Activated CD8-positive, alpha-beta T cell treated with anti-CD3 and anti-CD28 coated beads for 36 hours (primary cell): ENCODE data around the gene HERC4. TPM values are rescaled to one million over a fixed set of nuclear protein-coding genes. Genes with fewer than 3 reads are reported as not detected.

Experiments used
- ATAC-seq: fragments of 200-7000 bp; cut with Tn5 transposase; one replicate; pipeline ENCODE4 v1.10.0; 2021; ENCODE audit warnings: mild to moderate bottlenecking, moderate library complexity
- CTCF ChIA-PET: fragments of 350-600 bp; sonication (Branson Sonifier 250); formaldehyde crosslinking; loops from one replicate; lab custom pipeline; 2021; ENCODE audit warnings: antibody characterized with exemption; lab: Charles Lee
- POLR2A ChIA-PET: fragments of 350-600 bp; sonication (Branson Sonifier 250); formaldehyde crosslinking; loops from one replicate; lab custom pipeline; 2021; ENCODE audit warnings: antibody characterized with exemption; lab: Charles Lee
- DNase-seq: peaks from one replicate; pipeline ENCODE4 v3.0.0-alpha.2; 2020
- H3K27ac Mint-ChIP-seq: one replicate; pipeline ENCODE4 v1.8.0; 2021; ENCODE audit warnings: mild to moderate bottlenecking, mixed read lengths
- H3K27me3 Mint-ChIP-seq: one replicate; pipeline ENCODE4 v1.8.0; 2021; ENCODE audit warnings: mixed read lengths
- H3K36me3 Mint-ChIP-seq: one replicate; pipeline ENCODE4 v1.8.0; 2021; ENCODE audit warnings: low read depth, mixed read lengths
- H3K4me1 Mint-ChIP-seq: one replicate; pipeline ENCODE4 v1.8.0; 2021; ENCODE audit warnings: low read depth, mixed read lengths
- H3K4me3 Mint-ChIP-seq: one replicate; pipeline ENCODE4 v1.8.0; 2021; ENCODE audit warnings: mild to moderate bottlenecking, moderate library complexity, mixed read lengths
- H3K9me3 Mint-ChIP-seq: one replicate; pipeline ENCODE4 v1.8.0; 2021; ENCODE audit warnings: mixed read lengths
- intact Hi-C: fragments of 100-400 bp; cut with micrococcal nuclease; formaldehyde crosslinking; loops from one replicate; pipeline ENCODE4 v1.10.0; 2022
- total RNA-seq, 2 experiments: library from RNA; stranded (reverse); gene quantifications; one replicate each; pipeline ENCODE4 v1.2.3, GENCODE V29; 2021
- TF ChIP-seq, protein P1 (sequence below): fragments of 200-600 bp; IDR thresholded peaks from one replicate; pipeline ENCODE4 v1.8.0; 2022; ENCODE audit warnings: antibody characterized with exemption, mild to moderate bottlenecking

Gene HERC4
- total RNA-seq, 2 experiments from 2014 or later = 59.3 to 59.6 TPM

DNA sequence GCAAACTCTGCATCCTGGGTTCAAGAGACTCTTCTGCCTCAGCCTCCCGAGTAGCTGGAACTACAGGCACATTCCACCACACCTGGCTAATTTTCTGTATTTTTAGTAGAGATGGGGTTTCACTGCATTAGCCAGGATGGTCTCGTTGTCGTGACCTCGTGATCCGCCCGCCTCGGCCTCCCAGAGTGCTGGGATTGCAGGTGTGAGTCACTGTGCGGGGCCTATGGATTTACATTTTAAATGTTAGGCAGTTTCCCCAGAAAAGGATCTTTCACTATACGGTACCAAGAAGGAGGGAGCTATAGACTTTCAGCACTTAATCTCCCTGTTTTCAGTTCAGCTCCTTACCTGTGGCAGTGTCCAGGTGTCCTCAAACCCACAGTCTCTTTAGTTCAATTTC is 139.9 kb downstream of the HERC4 start:
- no peaks in the 10 kb centered on the region for H3K9me3 Mint-ChIP-seq
- intact Hi-C loops = no loop called here
- no peak overlapping the region for H3K27ac Mint-ChIP-seq
- POLR2A ChIA-PET = interaction anchor here (1.1 kb wide), 1 partner anchor 86 kb away, joined by 3 read pairs; no protein-coding TSS in a partner anchor
- no peak overlapping the region for H3K4me3 Mint-ChIP-seq
- DNase-seq (no peak), ATAC-seq (no peak)
- H3K36me3 Mint-ChIP-seq = peaks cover 13% of the 10 kb centered on the region
- CTCF ChIA-PET = interaction anchor here (1.3 kb wide), 1 partner anchor 147 kb away, joined by 4 read pairs; no protein-coding TSS in a partner anchor
- TF ChIP-seq, protein P1, sequence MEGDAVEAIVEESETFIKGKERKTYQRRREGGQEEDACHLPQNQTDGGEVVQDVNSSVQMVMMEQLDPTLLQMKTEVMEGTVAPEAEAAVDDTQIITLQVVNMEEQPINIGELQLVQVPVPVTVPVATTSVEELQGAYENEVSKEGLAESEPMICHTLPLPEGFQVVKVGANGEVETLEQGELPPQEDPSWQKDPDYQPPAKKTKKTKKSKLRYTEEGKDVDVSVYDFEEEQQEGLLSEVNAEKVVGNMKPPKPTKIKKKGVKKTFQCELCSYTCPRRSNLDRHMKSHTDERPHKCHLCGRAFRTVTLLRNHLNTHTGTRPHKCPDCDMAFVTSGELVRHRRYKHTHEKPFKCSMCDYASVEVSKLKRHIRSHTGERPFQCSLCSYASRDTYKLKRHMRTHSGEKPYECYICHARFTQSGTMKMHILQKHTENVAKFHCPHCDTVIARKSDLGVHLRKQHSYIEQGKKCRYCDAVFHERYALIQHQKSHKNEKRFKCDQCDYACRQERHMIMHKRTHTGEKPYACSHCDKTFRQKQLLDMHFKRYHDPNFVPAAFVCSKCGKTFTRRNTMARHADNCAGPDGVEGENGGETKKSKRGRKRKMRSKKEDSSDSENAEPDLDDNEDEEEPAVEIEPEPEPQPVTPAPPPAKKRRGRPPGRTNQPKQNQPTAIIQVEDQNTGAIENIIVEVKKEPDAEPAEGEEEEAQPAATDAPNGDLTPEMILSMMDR = no peak
- no peaks in the 10 kb centered on the region for H3K27me3 Mint-ChIP-seq
- peaks cover 3% of the 10 kb centered on the region for H3K4me1 Mint-ChIP-seq

DNA sequence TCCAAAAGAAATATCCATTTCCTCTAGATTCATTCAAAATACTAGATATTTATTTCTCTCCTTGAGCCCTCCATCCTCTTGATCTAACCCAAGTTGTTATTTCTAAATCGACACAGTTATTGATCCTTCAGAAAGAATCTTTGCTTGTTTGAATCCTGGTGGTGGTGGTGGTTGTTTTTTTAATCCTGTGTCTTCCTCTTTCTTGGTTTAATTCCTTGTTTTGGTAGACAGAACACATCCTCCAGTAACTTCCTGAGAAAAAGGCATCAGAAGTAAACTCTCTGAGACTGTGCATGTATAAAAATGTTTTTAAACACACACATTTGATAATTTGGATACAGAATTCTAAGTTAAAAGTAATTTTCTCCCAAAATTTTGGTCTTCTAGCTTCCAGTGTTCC is 140.7 kb downstream of the HERC4 start:
- no peak overlapping the region for H3K27ac Mint-ChIP-seq
- ChIA-PET POLR2A (no interaction called here), CTCF (no interaction called here)
- DNase-seq (no peak), ATAC-seq (no peak)
- intact Hi-C loops = no loop called here
- peaks cover 13% of the 10 kb centered on the region for H3K36me3 Mint-ChIP-seq
- TF ChIP-seq, protein P1 = no peak
- no peaks in the 10 kb centered on the region for H3K27me3 Mint-ChIP-seq
- H3K4me3 Mint-ChIP-seq = no peak overlapping the region
- H3K4me1 Mint-ChIP-seq = peaks cover 3% of the 10 kb centered on the region
- no peaks in the 10 kb centered on the region for H3K9me3 Mint-ChIP-seq

DNA sequence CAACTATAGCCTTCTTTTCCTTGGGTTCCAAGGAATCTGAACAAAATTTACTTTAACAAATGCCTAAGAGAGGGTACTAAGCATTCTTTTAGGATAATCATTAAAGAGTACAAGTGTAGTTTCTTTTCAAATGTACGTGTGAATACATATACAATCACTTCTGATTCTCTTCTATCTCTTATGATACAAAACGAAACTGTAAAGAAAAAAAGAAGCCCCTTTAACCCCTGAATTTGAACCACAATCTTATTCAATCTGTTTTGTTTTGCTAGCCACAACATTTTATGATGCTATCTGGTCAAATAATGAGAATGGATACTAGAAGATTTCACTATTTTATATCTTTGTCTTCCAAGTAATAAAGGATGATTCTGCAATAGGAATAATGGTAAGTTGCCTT is 141.9 kb downstream of the HERC4 start:
- no peak overlapping the region for H3K4me3 Mint-ChIP-seq
- peaks cover 11% of the 10 kb centered on the region for H3K36me3 Mint-ChIP-seq
- intact Hi-C loops = no loop called here
- ChIA-PET CTCF (interaction anchor here (0.6 to 1.0 kb wide), 2 partner anchors 10 to 114 kb away, joined by 3 to 4 read pairs; no protein-coding TSS in a partner anchor), POLR2A (no interaction called here)
- H3K27me3 Mint-ChIP-seq = no peaks in the 10 kb centered on the region
- peaks cover 3% of the 10 kb centered on the region for H3K4me1 Mint-ChIP-seq
- TF ChIP-seq, protein P1 = no peak
- H3K27ac Mint-ChIP-seq = peak overlapping the region; percentile 8
- DNase-seq (no peak), ATAC-seq (no peak)
- no peaks in the 10 kb centered on the region for H3K9me3 Mint-ChIP-seq

DNA sequence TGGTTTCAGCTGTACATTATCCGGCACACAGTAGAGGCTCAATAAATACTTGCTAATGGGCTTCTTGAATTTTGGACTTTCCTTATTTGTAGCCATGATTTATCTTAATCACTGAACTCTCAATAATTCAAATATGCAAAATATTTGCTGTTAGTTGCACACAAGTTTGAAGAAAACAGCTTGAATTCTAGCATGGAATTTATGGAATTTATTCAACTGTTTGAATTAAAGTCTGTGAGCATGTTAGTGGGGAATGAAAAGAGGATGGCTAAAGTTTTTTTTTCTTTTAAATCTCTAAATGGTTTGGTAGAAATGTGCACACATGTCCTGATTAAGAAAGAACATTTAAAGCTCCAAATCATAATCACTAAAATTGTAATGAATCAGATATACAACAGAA is 148.1 kb downstream of the HERC4 start:
- Mint-ChIP-seq H3K4me3 (no peak overlapping the region), H3K9me3 (no peaks in the 10 kb centered on the region), H3K36me3 (peaks cover 22% of the 10 kb centered on the region), H3K27ac (no peak overlapping the region), H3K4me1 (no peaks in the 10 kb centered on the region), H3K27me3 (no peaks in the 10 kb centered on the region)
- TF ChIP-seq, protein P1 = no peak
- DNase-seq (no peak), ATAC-seq (no peak)
- ChIA-PET CTCF (interaction anchor here (0.6 to 0.8 kb wide), 2 partner anchors 26 to 138 kb away, joined by 3 read pairs; no protein-coding TSS in a partner anchor), POLR2A (interaction anchor here (0.8 kb wide), 1 partner anchor 11 kb away, joined by 3 read pairs; no protein-coding TSS in a partner anchor)
- intact Hi-C loops = no loop called here

DNA sequence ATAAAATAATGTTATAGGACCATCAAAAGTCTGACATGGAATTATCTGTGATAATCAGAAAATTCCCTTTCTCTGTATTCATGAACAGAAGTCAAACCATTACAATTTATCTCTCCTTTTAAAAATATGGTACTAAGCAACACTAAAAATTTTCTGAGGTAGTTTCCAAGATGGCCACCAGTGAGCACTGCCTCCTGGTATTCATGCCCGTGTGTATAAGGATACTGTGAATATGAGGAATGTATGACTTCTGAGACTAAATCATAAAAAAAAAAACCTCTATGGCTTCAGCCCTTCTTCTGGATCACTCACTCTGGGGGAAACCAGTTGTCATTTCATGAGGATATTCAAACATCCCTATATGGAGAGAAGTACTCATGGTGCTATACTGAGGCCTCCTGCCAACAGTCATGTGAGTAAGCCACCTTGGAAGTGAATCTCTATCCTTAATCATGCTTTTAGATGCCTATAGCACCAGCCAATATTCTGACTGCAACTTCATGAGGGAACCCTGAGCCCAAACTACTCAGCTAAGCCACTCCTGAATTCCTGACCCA is 149.6 kb downstream of the HERC4 start:
- ATAC-seq = no peak
- Mint-ChIP-seq H3K27ac (no peak overlapping the region), H3K9me3 (no peaks in the 10 kb centered on the region), H3K4me1 (no peaks in the 10 kb centered on the region), H3K36me3 (peaks cover 23% of the 10 kb centered on the region), H3K4me3 (no peak overlapping the region), H3K27me3 (no peaks in the 10 kb centered on the region)
- ChIA-PET POLR2A (no interaction called here), CTCF (interaction anchor here (1.8 kb wide), 1 partner anchor 137 kb away, joined by 4 read pairs; no protein-coding TSS in a partner anchor)
- no peak for DNase-seq
- intact Hi-C loops = no loop called here
- TF ChIP-seq, protein P1 = no peak
